ENCODE data around the gene USP6.

- TF ChIP-seq, protein P1, sequence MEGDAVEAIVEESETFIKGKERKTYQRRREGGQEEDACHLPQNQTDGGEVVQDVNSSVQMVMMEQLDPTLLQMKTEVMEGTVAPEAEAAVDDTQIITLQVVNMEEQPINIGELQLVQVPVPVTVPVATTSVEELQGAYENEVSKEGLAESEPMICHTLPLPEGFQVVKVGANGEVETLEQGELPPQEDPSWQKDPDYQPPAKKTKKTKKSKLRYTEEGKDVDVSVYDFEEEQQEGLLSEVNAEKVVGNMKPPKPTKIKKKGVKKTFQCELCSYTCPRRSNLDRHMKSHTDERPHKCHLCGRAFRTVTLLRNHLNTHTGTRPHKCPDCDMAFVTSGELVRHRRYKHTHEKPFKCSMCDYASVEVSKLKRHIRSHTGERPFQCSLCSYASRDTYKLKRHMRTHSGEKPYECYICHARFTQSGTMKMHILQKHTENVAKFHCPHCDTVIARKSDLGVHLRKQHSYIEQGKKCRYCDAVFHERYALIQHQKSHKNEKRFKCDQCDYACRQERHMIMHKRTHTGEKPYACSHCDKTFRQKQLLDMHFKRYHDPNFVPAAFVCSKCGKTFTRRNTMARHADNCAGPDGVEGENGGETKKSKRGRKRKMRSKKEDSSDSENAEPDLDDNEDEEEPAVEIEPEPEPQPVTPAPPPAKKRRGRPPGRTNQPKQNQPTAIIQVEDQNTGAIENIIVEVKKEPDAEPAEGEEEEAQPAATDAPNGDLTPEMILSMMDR (IDR thresholded peaks at IDR 0.05 in 4 of 5, conservative IDR thresholded peaks at IDR 0.05 in 1 of 5) = no peak
- no peak for TF ChIP-seq POLR2A (IDR thresholded peaks at IDR 0.05)
These were observed 93.6 kb downstream of the USP6 start for GRCh38 chr17:5209396-5209795.
